ENCODE measurements around the gene VCL. TPM values are rescaled to one million over a fixed set of nuclear protein-coding genes. Genes with fewer than 3 reads are reported as not detected.
A peak's percentile ranks its signal among the peaks of the same experiment; 100 is the strongest.

Gene VCL
- total RNA-seq, 4 donors from 2014 or later, result 96.1 to 133 (median 120) TPM

- Histone ChIP-seq H3K4me1 (peaks cover 0 to 34% (median 13%) of the 10 kb centered on the region in 4 donors), H3K9me3 (no peaks in the 10 kb centered on the region), H3K4me3 (no peak overlapping the region), H3K36me3 (peaks cover 0 to 13% (median 0%) of the 10 kb centered on the region in 4 donors), H3K27ac (no peak overlapping the region), H3K27me3 (no peaks in the 10 kb centered on the region)
- in situ Hi-C loops (cut with MboI; ENCODE audit: low pct_ligation_motif_present in 1 of 4, low pct_unique_long_range_greater_than_20kb in 1 of 4, low sequenced_read_pairs in 3 of 4) (loop anchor here in 3 of 4 donors (10.0 to 25.0 kb wide), 3 partner anchors 187 to 197 kb away; no protein-coding TSS in a partner anchor), intact Hi-C loops (cut with DNase I; ENCODE audit: low total_unique reads) (loop anchor here (5.0 kb wide), 1 partner anchor 195 kb away; no protein-coding TSS in a partner anchor)
- DNase-seq, result no peak
- 67 to 74% methylated on average over 3 to 5 of the region's 5 CpGs for WGBS, 2 donors (ENCODE audit: low coverage in 1 of 2)
- TF ChIP-seq EP300 (IDR thresholded peaks at IDR 0.05; ENCODE audit: low read depth), result no peak
- TF ChIP-seq POLR2AphosphoS5 (IDR thresholded peaks at IDR 0.05), result no peak
- no peak for TF ChIP-seq CTCF (IDR thresholded peaks at IDR 0.05)
- TF ChIP-seq POLR2A (IDR thresholded peaks at IDR 0.05), result no peak
These were observed 84.2 kb downstream of the VCL start for GRCh38 chr10:74081941-74082718.

- Histone ChIP-seq H3K4me3 (no peak overlapping the region), H3K36me3 (peaks cover 0 to 17% (median 0%) of the 10 kb centered on the region in 4 donors), H3K9me3 (no peaks in the 10 kb centered on the region), H3K27me3 (no peaks in the 10 kb centered on the region), H3K27ac (no peak overlapping the region), H3K4me1 (peaks cover 0 to 24% (median 9%) of the 10 kb centered on the region in 4 donors)
- in situ Hi-C loops (cut with MboI; ENCODE audit: low pct_ligation_motif_present in 1 of 4, low pct_unique_long_range_greater_than_20kb in 1 of 4, low sequenced_read_pairs in 3 of 4), result loop anchor here in 3 of 4 donors (10.0 to 25.0 kb wide), 3 partner anchors 189 to 199 kb away; no protein-coding TSS in a partner anchor
- WGBS, 2 donors (ENCODE audit: low coverage in 1 of 2), result 98 to 100% methylated on average over 1 to 2 of the region's 2 CpGs
- TF ChIP-seq CTCF (IDR thresholded peaks at IDR 0.05), result no peak
- TF ChIP-seq POLR2AphosphoS5 (IDR thresholded peaks at IDR 0.05), result no peak
- no peak for TF ChIP-seq POLR2A (IDR thresholded peaks at IDR 0.05)
- TF ChIP-seq EP300 (IDR thresholded peaks at IDR 0.05; ENCODE audit: low read depth), result no peak
- intact Hi-C loops (cut with DNase I; ENCODE audit: low total_unique reads), result loop anchor here (5.0 kb wide), 1 partner anchor 196 kb away; no protein-coding TSS in a partner anchor
- DNase-seq, result no peak
These were observed 85.4 kb downstream of the VCL start for GRCh38 chr10:74083304-74083703.

- no peak for TF ChIP-seq CTCF (IDR thresholded peaks at IDR 0.05)
- TF ChIP-seq POLR2AphosphoS5 (IDR thresholded peaks at IDR 0.05), result no peak
- TF ChIP-seq POLR2A (IDR thresholded peaks at IDR 0.05), result no peak
- no peak for TF ChIP-seq EP300 (IDR thresholded peaks at IDR 0.05; ENCODE audit: low read depth)
- Histone ChIP-seq H3K27ac (no peak overlapping the region), H3K27me3 (no peaks in the 10 kb centered on the region), H3K9me3 (no peaks in the 10 kb centered on the region), H3K4me1 (peaks cover 0 to 7% (median 0%) of the 10 kb centered on the region in 4 donors), H3K36me3 (peaks cover 0 to 24% (median 6%) of the 10 kb centered on the region in 4 donors), H3K4me3 (no peak overlapping the region)
- intact Hi-C loops (cut with DNase I; ENCODE audit: low total_unique reads), result loop anchor here (5.0 kb wide), 1 partner anchor 198 kb away; no protein-coding TSS in a partner anchor
- WGBS, 2 donors (ENCODE audit: low coverage in 1 of 2), result 60 to 83% methylated on average over 3 of the region's 3 CpGs
- in situ Hi-C loops (cut with MboI; ENCODE audit: low pct_ligation_motif_present in 1 of 4, low pct_unique_long_range_greater_than_20kb in 1 of 4, low sequenced_read_pairs in 3 of 4), result loop anchor here in 3 of 4 donors (10.0 to 25.0 kb wide), 3 partner anchors 190 to 200 kb away; no protein-coding TSS in a partner anchor
- DNase-seq, result no peak
These were observed 87.0 kb downstream of the VCL start for GRCh38 chr10:74084955-74085354.

- no peak overlapping the region for H3K4me3 ChIP-seq
- intact Hi-C loops (cut with DNase I; ENCODE audit: low total_unique reads) (no loop called here), in situ Hi-C loops (cut with MboI; ENCODE audit: low pct_ligation_motif_present in 1 of 4, low pct_unique_long_range_greater_than_20kb in 1 of 4, low sequenced_read_pairs in 3 of 4) (loop anchor here in 3 of 4 donors (10.0 to 25.0 kb wide), 3 partner anchors 192 to 202 kb away; no protein-coding TSS in a partner anchor)
- peaks cover 0 to 3% (median 0%) of the 10 kb centered on the region in 4 donors for H3K4me1 ChIP-seq
- 92 to 100% methylated on average over 1 to 2 of the region's 2 CpGs for WGBS, 2 donors (ENCODE audit: low coverage in 1 of 2)
- H3K9me3 ChIP-seq, result no peaks in the 10 kb centered on the region
- H3K27me3 ChIP-seq, result no peaks in the 10 kb centered on the region
- peaks cover 0 to 38% (median 12%) of the 10 kb centered on the region in 4 donors for H3K36me3 ChIP-seq
- peak overlapping the region in 1 of 4 donors; percentile 28 for H3K27ac ChIP-seq
- no peak for DNase-seq
- TF ChIP-seq CTCF (IDR thresholded peaks at IDR 0.05) (no peak), POLR2AphosphoS5 (IDR thresholded peaks at IDR 0.05) (no peak), POLR2A (IDR thresholded peaks at IDR 0.05) (no peak), EP300 (IDR thresholded peaks at IDR 0.05; ENCODE audit: low read depth) (no peak)
These were observed 88.4 kb downstream of the VCL start for GRCh38 chr10:74086317-74086716.

All from transverse colon (tissue), 4 donors.